K562 (cell line): ENCODE measurements around the gene PLXDC2. TPM values are rescaled to one million over a fixed set of nuclear protein-coding genes. Genes with fewer than 3 reads are reported as not detected.

ENCODE experiments used
- ATAC-seq: fragments of 200-7000 bp; cut with Tn5 transposase; 3 replicates; pipeline ENCODE4 v1.9.1; 2020; ENCODE audit warnings: moderate library complexity
- BruUV-seq: library from RNA; stranded (reverse); fragments of 400-500 nt; replicated peaks from 2 replicates; lab custom pipeline; 2021; lab: Mats Ljungman, UMichigan
- CTCF ChIA-PET: fragments of 300-600 bp; formaldehyde crosslinking; extraction: SDS; loops from one replicate; lab custom pipeline; 2021; ENCODE audit warnings: low intra/inter-chr PET ratio; lab: Yijun Ruan, JAX
- POLR2A ChIA-PET: fragments of 300-600, 350-650 bp; sonication (Branson Sonifier 250); formaldehyde crosslinking; extraction: SDS; loops from one replicate; lab custom pipeline; 2021; ENCODE audit warnings: antibody characterized with exemption, inconsistent platforms; lab: Yijun Ruan, JAX
- DNase-seq, 4 experiments: peaks; one replicate each; pipeline versions ENCODE4 v3.0.0 to v3.0.0-alpha.2; 2011 to 2018; ENCODE audit warnings: low spot score in 3 of 4, mixed read lengths in 3 of 4; ENCODE audit errors: extremely low read depth in 1 of 4
- FAIRE-seq: peaks from 2 replicates; lab custom pipeline; 2011; peaks lifted over from hg19 to GRCh38; lab: Jason Lieb, UNC
- H2AFZ ChIP-seq: 2 replicates; pipeline ENCODE4 v1.6.0; 2011; ENCODE audit warnings: low read depth, low read length, control low read depth, inconsistent platforms
- H3K27ac ChIP-seq: fragments of 200-600 bp; 3 replicates; pipeline ENCODE4 v1.8.0; 2011; ENCODE audit warnings: low read depth, mild to moderate bottlenecking, control low read depth, inconsistent platforms, low read length, moderate library complexity, mixed read lengths; ENCODE audit errors: extremely low read depth
- H3K27me3 ChIP-seq, 2 experiments: fragments of 300-600 bp in 1 of 2; 2 replicates in 1 of 2; 3 replicates in 1 of 2; pipeline versions ENCODE4 v1.6.0 to v1.8.0; 2011; ENCODE audit warnings: inconsistent platforms in 2 of 2, low read length in 2 of 2, mild to moderate bottlenecking in 1 of 2, mixed read lengths in 1 of 2, moderate library complexity in 1 of 2; ENCODE audit not compliant: control insufficient read depth in 2 of 2, insufficient read depth in 2 of 2
- H3K36me3 ChIP-seq: fragments of 300-600 bp; 3 replicates; pipeline ENCODE4 v1.8.0; 2011; ENCODE audit warnings: mild to moderate bottlenecking, low read length, inconsistent platforms; ENCODE audit not compliant: control insufficient read depth, insufficient read depth
- H3K4me1 ChIP-seq, 2 experiments: fragments of 200-600 bp in 1 of 2; replicated peaks in 1 of 2; 2 replicates in 1 of 2; 3 replicates in 1 of 2; pipeline versions ENCODE4 v1.5.1 to v1.8.0; 2011; ENCODE audit warnings: inconsistent platforms in 2 of 2, low read length in 2 of 2, mild to moderate bottlenecking in 1 of 2, mixed read lengths in 1 of 2, moderate library complexity in 1 of 2; ENCODE audit not compliant: control insufficient read depth in 2 of 2, insufficient read depth in 2 of 2
- H3K4me2 ChIP-seq: 2 replicates; pipeline ENCODE4 v1.6.1; 2011; ENCODE audit warnings: low read length, control low read depth, inconsistent platforms, mixed read lengths; ENCODE audit not compliant: insufficient read depth
- H3K4me3 ChIP-seq: fragments of 200-600 bp; sonication (generic), shearing (Covaris generic); 2 replicates; pipeline ENCODE4 v1.5.1; 2016; ENCODE audit warnings: control low read depth, inconsistent platforms
- H3K79me2 ChIP-seq: fragments of 200-600 bp; 3 replicates; pipeline ENCODE4 v1.8.0; 2011; ENCODE audit warnings: low read length, inconsistent platforms; ENCODE audit not compliant: control insufficient read depth, insufficient read depth
- H3K9ac ChIP-seq, 2 experiments: 2 replicates each; pipeline versions ENCODE4 v1.6.0 to v1.6.1; 2011; ENCODE audit warnings: low read depth in 2 of 2, low read length in 2 of 2, control low read depth in 1 of 2, inconsistent platforms in 1 of 2, mild to moderate bottlenecking in 1 of 2, mixed read lengths in 1 of 2; ENCODE audit not compliant: insufficient read depth in 1 of 2
- H3K9me1 ChIP-seq: one replicate; pipeline ENCODE4 v1.6.0; 2011; ENCODE audit warnings: inconsistent platforms, mild to moderate bottlenecking, low read length, moderate library complexity; ENCODE audit not compliant: control insufficient read depth, insufficient read depth
- H3K9me3 ChIP-seq: replicated peaks from 2 replicates; pipeline ENCODE4 v1.5.1; 2011; ENCODE audit warnings: low read depth, low read length, inconsistent platforms; ENCODE audit not compliant: control insufficient read depth, insufficient read depth
- H4K20me1 ChIP-seq: replicated peaks from 2 replicates; pipeline ENCODE4 v1.6.1; 2011; ENCODE audit warnings: low read length, inconsistent platforms, mixed read lengths; ENCODE audit not compliant: control insufficient read depth, insufficient read depth
- BMI1 ChIP-seq: fragments of 150-350 bp; IDR thresholded peaks from 2 replicates; pipeline ENCODE4 v1.6.1; 2014; ENCODE audit warnings: low read length
- E2F6 ChIP-seq, 2 experiments: IDR thresholded peaks; 2 replicates each; pipeline ENCODE4 v1.6.1; 2011; ENCODE audit warnings: borderline replicate concordance in 1 of 2, control low read depth in 1 of 2, low read depth in 1 of 2, low read length in 1 of 2, mild to moderate bottlenecking in 1 of 2, mixed read lengths in 1 of 2, moderate library complexity in 1 of 2; ENCODE audit not compliant: insufficient read depth in 1 of 2, insufficient read length in 1 of 2, poor library complexity in 1 of 2, severe bottlenecking in 1 of 2; ENCODE audit errors: extremely low read depth in 1 of 2
- ESRRA ChIP-seq: fragments of 450-650 bp; IDR thresholded peaks from 2 replicates; pipeline ENCODE4 v1.6.1; 2014; ENCODE audit warnings: low read depth, mild to moderate bottlenecking, moderate library complexity, borderline replicate concordance
- ETV6 ChIP-seq, 3 experiments: fragments of 150-350 bp in 1 of 3; sonication (generic) in 1 of 3; formaldehyde crosslinking in 1 of 3; IDR thresholded peaks; 2 replicates each; pipeline versions ENCODE4 v1.6.1 to v1.8.0; 2014 to 2022; ENCODE audit warnings: borderline replicate concordance in 2 of 3, low read depth in 2 of 3, antibody characterized with exemption in 1 of 3, low read length in 1 of 3, mild to moderate bottlenecking in 1 of 3, missing genetic modification reagents in 1 of 3
- GTF2F1 ChIP-seq: IDR thresholded peaks from 2 replicates; pipeline ENCODE4 v1.6.1; 2011; ENCODE audit warnings: low read depth, low read length, improper control_type of control experiment
- HOXB6 ChIP-seq: fragments of 250-450 bp; sonication (Bioruptor Pico); IDR thresholded peaks from 2 replicates; pipeline ENCODE4 v1.5.1; 2022; ENCODE audit warnings: mild to moderate bottlenecking, borderline replicate concordance
- KLF1 ChIP-seq: fragments of 450-650 bp; IDR thresholded peaks from 2 replicates; pipeline ENCODE4 v1.6.1; 2016; ENCODE audit warnings: missing genetic modification characterization, missing compliant biosample characterization
- MAFK ChIP-seq: IDR thresholded peaks from 2 replicates; pipeline ENCODE4 v1.6.1; 2011; ENCODE audit warnings: low read length, improper control_type of control experiment
- NFIC ChIP-seq: fragments of 450-650 bp; IDR thresholded peaks from 2 replicates; pipeline ENCODE4 v1.6.1; 2017; ENCODE audit warnings: mild to moderate bottlenecking, inconsistent platforms
- PHB2 ChIP-seq: fragments of 450-650 bp; IDR thresholded peaks from 2 replicates; pipeline ENCODE4 v1.6.1; 2017; ENCODE audit warnings: low read depth
- RBFOX2 ChIP-seq: fragments of 200-400 bp; formaldehyde crosslinking; IDR thresholded peaks from 2 replicates; pipeline ENCODE4 v1.6.1; 2017; ENCODE audit warnings: low read depth, mild to moderate bottlenecking, low read length, moderate library complexity
- SRSF9 ChIP-seq: fragments of 200-400 bp; formaldehyde crosslinking; IDR thresholded peaks from 2 replicates; pipeline ENCODE4 v1.6.1; 2017; ENCODE audit warnings: low read depth, low read length, borderline replicate concordance
- TAL1 ChIP-seq: fragments of 450-650 bp; IDR thresholded peaks from 2 replicates; pipeline ENCODE4 v1.6.1; 2016; ENCODE audit warnings: mild to moderate bottlenecking
- THRA ChIP-seq: fragments of 450-650 bp; IDR thresholded peaks from 2 replicates; pipeline ENCODE4 v1.6.1; 2017; ENCODE audit warnings: mild to moderate bottlenecking, moderate library complexity
- TOE1 ChIP-seq, 2 experiments: fragments of 450-650 bp in 1 of 2; sonication (generic) in 1 of 2; formaldehyde crosslinking in 1 of 2; IDR thresholded peaks; 2 replicates each; pipeline versions ENCODE4 v1.7.1 to v1.8.0; 2016 to 2022; ENCODE audit warnings: borderline replicate concordance in 2 of 2, mild to moderate bottlenecking in 2 of 2, antibody characterized with exemption in 1 of 2, inconsistent platforms in 1 of 2, low read depth in 1 of 2, missing genetic modification reagents in 1 of 2, moderate library complexity in 1 of 2
- TSHZ1 ChIP-seq: fragments of 250-450 bp; sonication (Bioruptor Pico); IDR thresholded peaks from 2 replicates; pipeline ENCODE4 v1.4.0; 2020; ENCODE audit warnings: mild to moderate bottlenecking, moderate library complexity
- XRCC4 ChIP-seq: IDR thresholded peaks from one replicate; pipeline ENCODE4 v1.6.1; 2011; ENCODE audit not compliant: insufficient read depth, insufficient read length; ENCODE audit errors: extremely low read depth
- ZNF717 ChIP-seq: fragments of 250-450 bp; sonication (Bioruptor Pico); IDR thresholded peaks from 2 replicates; pipeline ENCODE4 v1.5.0; 2021
- whole genome bisulfite sequencing: fragments of 100-300 bp; shearing (Covaris generic); methylation state at CpG from one replicate; pipeline ENCODE4 v1.1.6; 2016; ENCODE audit warnings: low coverage, mixed read lengths; ENCODE audit not compliant: insufficient coverage; ENCODE audit errors: missing lambda C conversion rate; 5-methylcytosine and 5-hydroxymethylcytosine counted together
- in situ Hi-C: fragments of 300-500 bp; cut with MboI; formaldehyde crosslinking; loops from 4 replicates; pipeline ENCODE4 v1.15.0; 2018; ENCODE audit warnings: inconsistent platforms, mixed read lengths
- intact Hi-C: fragments of 100-400 bp; cut with micrococcal nuclease; formaldehyde crosslinking; loops from 2 replicates; pipeline ENCODE4 v1.14.2; 2022
- polyA plus RNA-seq, 8 experiments: library from polyadenylated mRNA; depleted of rRNA in 4 of 8; stranded (reverse) in 5 of 8; unstranded in 3 of 8; fragments of >200 nt; fragmentation: Nextera tagmentation in 2 of 8; fragmentation: Illumina TruSeq in 1 of 8; extraction: Ambion mirVana in 2 of 8; extraction: Trizol in 1 of 8; gene quantifications; 2 replicates each; pipeline versions ENCODE4 v1.2.1 to v1.2.3, GENCODE V29; 2011 to 2014; ENCODE audit warnings: inconsistent platforms in 1 of 8, missing spikeins in 1 of 8
- total RNA-seq, 7 experiments: library from RNA; depleted of rRNA in 6 of 7; stranded (reverse); fragments of >200 nt in 6 of 7; fragmentation: Illumina TruSeq in 2 of 7; extraction: Trizol in 2 of 7; gene quantifications; 2 replicates each; pipeline versions ENCODE4 v1.2.1 to v1.2.3, GENCODE V29; 2011 to 2021; ENCODE audit warnings: low replicate concordance in 1 of 7

The PLXDC2 gene
- total and polyA plus RNA-seq, 9 of the 15 experiments (the other 6 are each of a cell fraction or from before 2014, with no cell fraction given): 0.01 to 0.33 (median 0.10) TPM; not detected in 3

- CTCF ChIA-PET: no interaction called here
- H3K79me2 ChIP-seq: no peaks in the 10 kb centered on the region
- ATAC-seq (no peak), DNase-seq (no peak), FAIRE-seq (no peak)
- H3K4me3 ChIP-seq: no peak overlapping the region
- intact Hi-C loops (no loop called here), in situ Hi-C loops (no loop called here)
- POLR2A ChIA-PET: no interaction called here
- no peaks in the 10 kb centered on the region for H3K9me3 ChIP-seq
- H3K9me1 ChIP-seq: no peaks in the 10 kb centered on the region
- H3K4me2 ChIP-seq: no peak overlapping the region
- no TSS peak for BruUV-seq
- no peaks in the 10 kb centered on the region for H3K27me3 ChIP-seq
- no peak overlapping the region for H2AFZ ChIP-seq
- H3K36me3 ChIP-seq: no peaks in the 10 kb centered on the region
- no peak overlapping the region for H3K27ac ChIP-seq
- no peaks in the 10 kb centered on the region for H3K4me1 ChIP-seq
- WGBS: 0% methylated on average over 1 of the region's 1 CpG
- H4K20me1 ChIP-seq: no peaks in the 10 kb centered on the region
- no peak overlapping the region for H3K9ac ChIP-seq
- TF ChIP-seq TOE1 (IDR thresholded peaks at IDR 0.05; ENCODE audit: borderline replicate concordance): no peak
- no peak for TF ChIP-seq TOE1 (CRISPR knock-in tag; IDR thresholded peaks at IDR 0.05; ENCODE audit: borderline replicate concordance, low read depth)
- TF ChIP-seq TSHZ1 (CRISPR knock-in tag): no peak
- no peak for TF ChIP-seq E2F6 (IDR thresholded peaks at IDR 0.05; ENCODE audit: borderline replicate concordance in 1 of 2, extremely low read depth in 1 of 2, insufficient read depth in 1 of 2, insufficient read length in 1 of 2, low read depth in 1 of 2, low read length in 1 of 2, poor library complexity in 1 of 2, severe bottlenecking in 1 of 2)
- TF ChIP-seq ESRRA: no peak
- no peak for TF ChIP-seq NFIC
- TF ChIP-seq XRCC4: no peak
- no peak for TF ChIP-seq SRSF9
- TF ChIP-seq ZNF717 (CRISPR knock-in tag): no peak
- TF ChIP-seq MAFK: no peak
- TF ChIP-seq GTF2F1: no peak
- no peak for TF ChIP-seq KLF1 (tag)
- TF ChIP-seq THRA: no peak
- no peak for TF ChIP-seq RBFOX2
- no peak for TF ChIP-seq PHB2
- TF ChIP-seq HOXB6 (CRISPR knock-in tag): no peak
- no peak for TF ChIP-seq TAL1
- TF ChIP-seq ETV6 (IDR thresholded peaks at IDR 0.05; ENCODE audit: borderline replicate concordance in 1 of 2, low read depth in 2 of 2, low read length in 1 of 2): no peak
- no peak for TF ChIP-seq ETV6 (CRISPR knock-in tag; IDR thresholded peaks at IDR 0.05; ENCODE audit: borderline replicate concordance)
- TF ChIP-seq BMI1: no peak
These were observed 171.7 kb downstream of the PLXDC2 start for GRCh38 chr10:19987931-19988330.
